ENCODE data around the gene PIAS4. TPM values are rescaled to one million over a fixed set of nuclear protein-coding genes. Genes with fewer than 3 reads are reported as not detected.

The PIAS4 gene
- total RNA-seq, 2 donors from 2014 or later: 20.8 to 22.7 TPM

DNA sequence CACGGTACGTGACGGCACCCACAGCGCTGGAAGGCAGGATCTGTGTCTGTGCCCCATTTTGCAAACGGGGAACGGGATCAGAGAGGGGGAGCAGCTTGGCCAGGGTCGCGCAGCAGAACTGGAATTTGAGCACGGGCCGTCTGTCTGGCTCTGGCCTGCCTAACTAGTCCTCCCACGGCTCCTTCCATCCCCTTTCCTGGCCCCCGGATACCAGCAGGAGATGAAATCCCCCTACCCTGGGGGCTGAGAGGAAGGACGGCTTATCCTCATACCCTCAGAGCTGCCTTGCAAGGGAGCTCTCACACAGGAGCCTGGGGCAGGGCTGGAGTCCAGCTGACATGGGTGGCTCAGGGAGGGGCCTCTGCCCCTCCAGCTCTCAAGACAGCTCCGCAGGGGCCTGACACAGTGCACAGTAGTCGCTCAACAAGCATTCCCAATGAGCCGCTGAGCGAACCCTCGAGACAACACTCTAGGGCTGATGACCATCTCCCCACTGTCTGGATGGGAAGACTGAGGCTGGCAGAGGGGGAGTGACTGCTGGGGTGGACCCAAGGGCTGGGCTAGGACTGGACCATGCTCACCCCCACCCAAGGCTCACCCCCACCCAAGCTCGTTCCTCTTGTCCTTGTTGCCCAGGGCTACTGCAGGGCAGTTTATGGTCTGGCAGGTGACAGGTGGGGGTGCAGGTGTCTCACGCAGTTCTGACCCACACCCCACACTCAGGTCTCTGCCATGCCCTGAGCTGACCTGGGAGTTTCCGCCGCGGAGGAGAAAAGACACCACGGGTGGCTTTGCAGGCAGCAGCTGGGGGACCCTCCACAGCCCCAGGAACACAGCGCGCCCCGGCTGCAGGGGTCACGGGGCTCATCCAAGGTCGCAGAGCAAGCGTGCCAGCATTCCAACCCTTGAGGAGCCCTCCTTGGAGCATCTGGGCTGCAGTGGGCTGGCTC lies 55.2 kb downstream of the PIAS4 start:
- no peaks in the 10 kb centered on the region for H3K9me3 ChIP-seq (ENCODE audit: control insufficient read depth, low read length, poor library complexity, severe bottlenecking)
- no peak for DNase-seq
- H3K4me3 Mint-ChIP-seq: peak overlapping the region; percentile 90
- H3K36me3 Mint-ChIP-seq (ENCODE audit: low read depth): peaks cover 2% of the 10 kb centered on the region
- H3K27ac Mint-ChIP-seq: peak overlapping the region; percentile 88
- peaks cover 20% of the 10 kb centered on the region for H3K4me1 Mint-ChIP-seq
- H3K27me3 Mint-ChIP-seq: no peaks in the 10 kb centered on the region
- no peak for ATAC-seq

DNA sequence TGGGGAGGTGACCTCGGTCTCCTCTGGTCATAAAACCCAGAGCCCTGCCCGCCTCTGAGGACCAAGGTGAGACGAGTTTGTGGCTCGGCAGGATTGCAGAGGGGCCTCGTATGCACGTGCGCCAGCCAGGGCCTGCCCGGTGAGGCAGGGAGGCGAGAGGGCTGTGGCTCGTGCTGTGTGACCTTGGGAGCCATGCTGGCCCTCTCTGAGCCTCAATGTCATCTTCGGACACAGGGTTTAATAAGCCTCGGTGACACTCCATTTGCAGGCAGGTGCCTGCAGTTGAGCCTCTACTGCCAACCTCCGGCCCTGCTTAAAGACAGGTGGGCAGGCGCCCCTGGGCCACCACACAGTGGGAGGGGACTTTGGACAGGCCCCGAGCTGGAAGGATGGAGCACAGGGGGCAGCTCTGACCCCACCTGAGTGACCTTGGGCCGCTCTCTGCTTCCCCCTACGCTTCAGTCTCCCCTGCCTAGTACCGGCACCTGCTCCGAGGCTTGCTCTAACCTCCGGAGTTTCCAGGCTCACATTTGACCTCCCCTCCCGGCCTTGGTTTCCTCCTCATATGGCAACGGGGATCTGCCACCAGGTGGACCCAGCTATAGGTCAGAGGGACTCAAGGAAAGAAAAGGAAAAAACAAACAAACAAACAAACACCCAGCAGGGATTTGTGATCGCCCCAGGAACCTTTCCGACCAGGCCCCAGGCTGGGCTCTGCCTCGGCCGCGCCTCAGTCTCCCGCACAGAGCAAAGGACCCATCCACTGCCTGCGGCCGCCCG lies 56.0 kb downstream of the PIAS4 start:
- no peaks in the 10 kb centered on the region for H3K27me3 Mint-ChIP-seq

DNA sequence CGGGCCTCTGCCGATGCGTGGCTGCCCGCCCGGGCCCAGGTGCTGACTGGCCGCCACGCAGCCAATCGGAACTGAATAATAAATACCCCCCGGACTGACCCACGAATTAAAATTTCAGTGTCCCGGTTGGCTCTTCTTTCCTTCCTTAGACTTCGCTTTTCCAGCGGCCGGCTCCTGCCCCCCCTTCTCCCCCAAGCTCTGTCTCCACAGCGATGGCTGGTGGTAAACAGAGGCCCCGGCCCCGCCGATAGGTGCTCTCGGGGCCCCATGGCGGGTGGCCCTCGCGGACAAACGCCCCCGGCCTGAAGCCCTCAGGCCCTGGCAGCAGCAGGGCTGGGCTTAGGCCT lies 56.6 kb downstream of the PIAS4 start:
- ATAC-seq (no peak), DNase-seq (no peak)
- H3K36me3 Mint-ChIP-seq (ENCODE audit: low read depth): peaks cover 2% of the 10 kb centered on the region
- H3K4me3 Mint-ChIP-seq: peak overlapping the region; percentile 90
- H3K27me3 Mint-ChIP-seq: no peaks in the 10 kb centered on the region
- peaks cover 26% of the 10 kb centered on the region for H3K4me1 Mint-ChIP-seq
- no peaks in the 10 kb centered on the region for H3K9me3 ChIP-seq (ENCODE audit: control insufficient read depth, low read length, poor library complexity, severe bottlenecking)
- H3K27ac Mint-ChIP-seq: peak overlapping the region; percentile 88

More for the DNA sequence above, 56.0 kb downstream of the PIAS4 start:
- Mint-ChIP-seq H3K4me3 (peak overlapping the region; percentile 90), H3K36me3 (ENCODE audit: low read depth) (peaks cover 2% of the 10 kb centered on the region), H3K4me1 (peaks cover 23% of the 10 kb centered on the region), H3K27ac (peak overlapping the region; percentile 88)
- H3K9me3 ChIP-seq (ENCODE audit: control insufficient read depth, low read length, poor library complexity, severe bottlenecking): no peaks in the 10 kb centered on the region
- DNase-seq (no peak), ATAC-seq (no peak)

DNA sequence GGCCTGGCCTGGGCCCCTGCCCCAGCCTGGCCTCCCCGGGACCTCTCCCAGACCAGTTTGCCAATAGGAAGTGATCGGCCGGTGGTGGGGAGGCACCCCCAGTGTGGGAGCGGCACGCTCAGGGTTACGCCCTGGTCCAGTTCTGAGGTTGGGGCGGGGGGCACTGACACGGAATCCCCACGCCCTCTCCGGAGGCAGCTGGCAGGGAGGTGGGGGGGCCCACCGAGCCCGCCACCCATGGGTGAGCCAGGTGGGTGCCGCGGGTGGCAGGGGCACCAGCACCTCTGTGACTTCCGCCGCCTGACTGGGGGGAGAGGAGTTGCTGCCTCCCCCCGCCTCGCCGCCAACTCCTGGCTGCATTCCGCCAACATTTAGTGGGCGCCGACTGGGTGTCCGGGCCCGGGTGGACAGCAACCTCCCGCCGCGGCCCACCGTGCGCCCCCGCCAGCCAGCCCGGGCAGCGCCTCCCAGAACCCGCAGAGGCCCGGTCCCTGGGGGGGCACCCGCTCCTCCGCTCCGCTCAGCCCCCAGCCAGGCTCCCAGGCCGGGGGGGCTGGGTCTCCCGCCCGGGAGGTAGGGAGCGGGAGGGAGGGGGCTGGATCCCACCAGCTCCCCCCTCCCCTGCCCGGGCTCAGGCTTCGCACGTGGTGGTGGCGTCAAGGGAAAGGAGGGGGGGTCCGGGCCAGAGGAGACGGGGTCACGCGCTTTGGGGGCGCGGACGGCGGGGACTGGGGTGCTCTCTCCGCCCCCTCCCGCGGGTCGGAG lies 57.1 kb downstream of the PIAS4 start:
- peak overlapping the region; percentile 90 for H3K4me3 Mint-ChIP-seq
- H3K27me3 Mint-ChIP-seq: no peaks in the 10 kb centered on the region
- no peak for ATAC-seq
- H3K36me3 Mint-ChIP-seq (ENCODE audit: low read depth): peaks cover 2% of the 10 kb centered on the region
- peak in 2 of 3 donors; percentile 41 to 46 for DNase-seq
- no peaks in the 10 kb centered on the region for H3K9me3 ChIP-seq (ENCODE audit: control insufficient read depth, low read length, poor library complexity, severe bottlenecking)
- peak overlapping the region; percentile 88 for H3K27ac Mint-ChIP-seq
- peaks cover 27% of the 10 kb centered on the region for H3K4me1 Mint-ChIP-seq

DNA sequence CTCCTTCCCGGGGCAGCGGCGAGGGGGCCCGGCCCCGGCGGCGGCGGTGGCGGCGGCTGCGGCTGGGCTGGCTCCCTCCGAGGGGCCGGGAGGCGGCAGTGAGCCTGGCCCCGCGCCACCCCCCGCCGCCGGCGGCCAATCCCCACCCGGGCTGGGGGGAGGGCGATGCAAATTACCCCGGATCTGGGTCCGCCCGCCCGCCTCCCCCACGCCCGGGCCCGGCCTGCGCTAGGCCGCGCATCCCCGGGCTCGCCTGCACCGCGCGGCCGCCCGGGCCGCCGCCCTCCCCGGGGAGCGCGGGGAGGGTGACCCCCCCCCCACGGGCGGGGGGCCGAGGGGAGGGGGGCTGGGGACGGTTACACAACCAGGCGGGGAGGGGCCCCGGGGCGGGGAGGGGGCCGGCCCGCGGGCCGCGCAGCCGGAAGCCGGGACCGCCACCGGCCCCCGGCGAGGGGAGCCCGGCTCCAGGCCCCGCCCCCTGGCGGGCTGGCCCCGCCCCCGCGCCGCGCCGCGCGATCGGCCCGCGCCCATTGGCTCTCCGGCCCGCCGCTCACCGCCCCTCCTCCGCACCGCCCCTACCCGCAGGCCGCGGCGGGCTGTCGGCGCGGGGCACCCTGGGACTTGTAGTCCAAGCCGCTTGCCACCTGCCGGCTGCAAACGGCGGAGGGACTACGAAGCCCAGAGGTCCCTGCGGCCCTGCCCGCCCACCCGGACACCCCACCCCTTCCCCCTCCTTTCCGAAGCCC lies 58.1 kb downstream of the PIAS4 start:
- peaks cover 2% of the 10 kb centered on the region for H3K36me3 Mint-ChIP-seq (ENCODE audit: low read depth)
- no peaks in the 10 kb centered on the region for H3K9me3 ChIP-seq (ENCODE audit: control insufficient read depth, low read length, poor library complexity, severe bottlenecking)
- H3K4me1 Mint-ChIP-seq: peaks cover 25% of the 10 kb centered on the region
- DNase-seq (peak; percentile 98 to 99 (median 98)), ATAC-seq (peak; percentile 83)
- no peak overlapping the region for H3K27ac Mint-ChIP-seq
- H3K4me3 Mint-ChIP-seq: peak overlapping the region; percentile 67
- H3K27me3 Mint-ChIP-seq: no peaks in the 10 kb centered on the region

DNA sequence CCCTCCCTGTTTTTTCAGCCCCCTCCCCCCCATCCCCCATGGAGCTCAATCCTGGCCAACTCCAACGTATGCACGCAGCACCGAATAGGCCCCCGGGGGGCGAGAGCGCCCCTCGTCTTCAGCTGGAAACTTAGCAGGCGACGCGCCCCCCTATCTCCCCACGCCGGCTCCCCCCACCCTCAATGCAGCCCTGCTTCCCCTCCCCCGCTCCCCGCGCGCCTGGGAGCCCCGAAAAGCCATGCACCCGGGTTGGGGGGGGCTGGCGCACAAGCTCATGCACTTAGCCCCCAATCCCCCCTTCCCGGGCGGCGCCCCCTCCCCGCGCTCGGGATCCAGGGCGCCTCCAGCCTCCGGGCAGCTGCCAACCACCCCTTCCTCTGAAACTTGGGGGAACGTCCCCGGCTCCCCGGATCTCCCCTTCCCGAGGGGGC lies 58.7 kb downstream of the PIAS4 start:
- peaks cover 25% of the 10 kb centered on the region for H3K4me1 Mint-ChIP-seq
- DNase-seq (peak in 2 of 3 donors; percentile 45 to 49), ATAC-seq (no peak)
- no peaks in the 10 kb centered on the region for H3K27me3 Mint-ChIP-seq
- H3K27ac Mint-ChIP-seq: no peak overlapping the region
- H3K4me3 Mint-ChIP-seq: peak overlapping the region; percentile 67
- H3K9me3 ChIP-seq (ENCODE audit: control insufficient read depth, low read length, poor library complexity, severe bottlenecking): no peaks in the 10 kb centered on the region
- H3K36me3 Mint-ChIP-seq (ENCODE audit: low read depth): peaks cover 2% of the 10 kb centered on the region

DNA sequence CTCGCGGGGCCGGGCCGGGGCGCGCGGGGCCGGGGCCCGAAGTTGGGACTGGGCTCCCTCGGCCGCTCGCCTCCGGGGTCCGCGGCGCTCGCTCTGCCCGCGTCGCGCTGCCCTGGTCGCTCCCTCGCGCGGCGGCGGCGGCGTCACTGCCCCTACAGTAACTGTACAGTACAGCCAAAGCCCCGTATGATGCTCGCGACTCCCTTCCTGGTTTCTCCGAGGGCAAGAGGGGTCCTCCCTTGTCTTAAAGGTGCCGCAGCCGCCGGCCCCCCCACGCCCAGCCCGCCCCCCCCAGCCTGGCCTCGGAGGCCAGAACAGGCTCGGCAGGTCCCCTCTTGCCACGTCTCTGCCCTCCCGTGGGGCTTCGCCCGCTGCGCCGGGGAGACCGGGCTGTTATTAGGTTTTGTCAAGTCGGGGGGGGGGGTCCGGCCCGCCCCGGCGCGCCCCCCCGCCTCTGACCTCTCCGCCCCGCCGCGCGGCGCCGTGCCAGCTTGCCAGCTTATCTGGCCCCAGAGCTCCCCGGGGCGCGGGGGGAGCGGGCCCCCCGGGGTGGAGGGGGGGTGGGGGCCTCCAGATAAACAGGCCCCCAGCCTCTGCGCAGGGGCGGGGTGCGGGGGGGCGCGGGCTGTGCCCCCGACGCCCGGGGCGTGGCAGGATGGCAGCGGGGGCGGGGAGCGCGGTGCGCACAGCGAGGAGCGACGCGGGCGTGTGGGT lies 59.3 kb downstream of the PIAS4 start, which contains the start of gene ZBTB7A:
Gene ZBTB7A, minus strand, starts transcription at position 218 of the 714 bp plus-strand sequence. CDS start 11,667 bp downstream, outside the sequence.
- Mint-ChIP-seq H3K4me1 (peaks cover 25% of the 10 kb centered on the region), H3K36me3 (ENCODE audit: low read depth) (peaks cover 2% of the 10 kb centered on the region), H3K27ac (no peak within 1 kb of the TSS), H3K4me3 (peak within 1 kb of the TSS; percentile 90), H3K27me3 (no peaks in the 10 kb centered on the region)
- no peaks in the 10 kb centered on the region for H3K9me3 ChIP-seq (ENCODE audit: control insufficient read depth, low read length, poor library complexity, severe bottlenecking)
- peak; percentile 66 to 77 (median 75) for DNase-seq
- peak; percentile 39 for ATAC-seq

DNA sequence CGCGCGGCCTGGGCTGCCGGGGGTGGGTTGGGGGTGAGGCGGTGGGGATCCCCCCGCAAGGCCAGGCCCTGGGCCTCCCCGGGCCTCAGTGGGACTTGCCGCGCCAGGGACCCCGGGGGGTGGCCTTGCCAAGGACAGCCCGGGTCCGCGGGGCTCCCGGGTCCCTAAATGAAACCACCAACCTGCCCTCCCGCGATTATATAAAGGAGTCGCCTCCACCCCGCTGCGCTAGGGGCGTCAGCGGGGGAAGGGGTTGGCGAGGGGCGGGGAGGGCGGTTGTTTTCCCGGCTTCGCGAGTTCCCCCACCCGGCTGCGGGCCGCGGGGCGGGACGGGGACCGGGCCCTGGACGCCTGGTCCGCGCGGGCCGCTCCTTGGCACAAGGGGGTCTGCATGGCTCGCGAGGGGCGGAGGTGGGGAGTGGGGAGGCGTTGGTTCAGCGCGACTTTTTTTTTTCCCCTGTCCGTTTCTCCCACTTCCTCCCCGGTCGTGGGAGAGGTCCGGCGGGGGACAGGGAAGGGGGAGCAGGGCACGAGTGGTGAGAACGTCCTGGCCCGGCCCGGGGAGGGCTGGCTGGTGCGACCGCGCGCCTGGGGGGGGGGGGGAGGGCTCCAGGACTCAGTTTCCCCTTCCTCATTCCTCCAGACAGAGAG lies 60.0 kb downstream of the PIAS4 start:
- peak overlapping the region; percentile 89 for H3K4me3 Mint-ChIP-seq
- no peaks in the 10 kb centered on the region for H3K27me3 Mint-ChIP-seq
- DNase-seq (no peak), ATAC-seq (peak; percentile 7)
- H3K36me3 Mint-ChIP-seq (ENCODE audit: low read depth): peaks cover 2% of the 10 kb centered on the region
- no peaks in the 10 kb centered on the region for H3K9me3 ChIP-seq (ENCODE audit: control insufficient read depth, low read length, poor library complexity, severe bottlenecking)
- H3K4me1 Mint-ChIP-seq: peaks cover 21% of the 10 kb centered on the region
- peak overlapping the region; percentile 85 for H3K27ac Mint-ChIP-seq

DNA sequence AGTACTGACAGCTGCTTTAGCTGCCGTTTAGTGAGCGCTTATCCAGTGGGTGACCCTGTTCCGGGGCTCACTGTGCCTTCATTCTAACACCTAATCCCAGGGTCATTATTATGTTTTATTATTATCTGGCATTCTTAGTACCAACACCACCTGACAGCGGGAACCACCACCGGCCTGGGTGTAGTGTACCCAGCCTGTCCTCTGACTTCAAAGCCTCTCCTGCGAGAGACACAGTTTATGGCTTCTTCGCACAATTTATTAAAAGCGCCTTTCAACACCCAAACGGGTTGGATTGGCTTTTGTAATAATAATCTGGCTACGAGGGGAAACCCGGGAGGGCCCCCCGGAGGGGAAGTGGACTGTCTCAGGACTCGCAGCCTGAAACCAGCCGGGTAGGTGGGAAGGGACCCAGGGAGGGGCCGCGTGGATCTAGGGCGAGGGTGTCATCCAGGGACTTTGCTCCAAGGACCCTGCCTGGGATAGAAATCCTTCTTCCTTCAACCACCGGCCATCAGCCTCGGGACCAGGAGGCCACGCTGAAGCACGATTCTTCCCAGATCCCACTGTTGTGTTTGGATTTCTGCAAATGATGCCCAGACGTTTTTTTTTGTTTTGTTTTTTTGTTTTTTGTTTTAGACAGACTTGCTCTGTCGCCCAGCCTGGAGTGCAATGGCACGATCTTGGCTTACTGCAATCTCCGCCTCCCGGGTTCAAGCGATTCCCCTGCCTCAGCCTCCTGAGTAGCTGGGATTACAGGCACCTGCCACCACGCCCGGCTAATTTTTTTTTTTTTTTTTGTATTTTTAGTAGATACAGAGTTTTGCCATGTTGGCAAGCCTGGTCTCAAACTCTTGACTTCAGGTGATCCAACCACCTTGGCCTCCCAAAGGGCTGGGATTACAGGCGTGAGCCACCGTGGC lies 60.8 kb downstream of the PIAS4 start:
- H3K9me3 ChIP-seq (ENCODE audit: control insufficient read depth, low read length, poor library complexity, severe bottlenecking): no peaks in the 10 kb centered on the region
- H3K4me1 Mint-ChIP-seq: peaks cover 17% of the 10 kb centered on the region
- ATAC-seq: no peak
- no peak for DNase-seq
- peaks cover 2% of the 10 kb centered on the region for H3K36me3 Mint-ChIP-seq (ENCODE audit: low read depth)
- peak overlapping the region; percentile 89 for H3K4me3 Mint-ChIP-seq
- H3K27me3 Mint-ChIP-seq: no peaks in the 10 kb centered on the region
- H3K27ac Mint-ChIP-seq: peak overlapping the region; percentile 85

DNA sequence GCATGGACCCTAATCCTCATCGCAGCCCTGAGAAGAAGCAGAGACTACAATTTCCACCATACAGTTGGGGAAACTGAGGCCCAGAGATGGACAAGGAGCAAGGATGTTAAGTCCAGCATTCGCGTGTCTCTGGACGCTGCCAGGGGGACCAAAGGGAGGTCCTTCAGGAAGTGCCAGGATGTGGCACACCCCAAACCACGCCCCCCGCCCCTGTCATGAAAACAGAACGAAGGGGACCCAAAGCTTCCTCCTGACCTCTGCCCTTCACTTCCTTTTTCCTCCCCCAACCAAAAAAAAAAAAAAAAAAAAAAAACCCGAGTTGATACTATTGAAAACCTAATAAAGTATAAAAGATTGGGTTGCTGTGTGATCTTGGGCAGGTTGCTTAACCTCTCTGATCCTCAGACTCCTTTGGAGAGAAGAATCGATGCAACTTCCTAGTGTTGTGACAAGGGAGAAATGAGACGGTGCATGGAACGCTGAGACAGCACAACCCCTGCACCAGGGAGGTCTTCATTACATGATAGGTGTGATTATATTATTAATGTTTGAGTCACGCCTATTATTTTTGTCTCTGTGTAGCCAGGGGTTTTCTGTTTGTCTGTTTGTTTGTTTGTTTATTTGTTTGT lies 61.9 kb downstream of the PIAS4 start:
- H3K27me3 Mint-ChIP-seq: no peaks in the 10 kb centered on the region
- peaks cover 2% of the 10 kb centered on the region for H3K36me3 Mint-ChIP-seq (ENCODE audit: low read depth)
- ATAC-seq (no peak), DNase-seq (no peak)
- peak overlapping the region; percentile 85 for H3K27ac Mint-ChIP-seq
- H3K9me3 ChIP-seq (ENCODE audit: control insufficient read depth, low read length, poor library complexity, severe bottlenecking): no peaks in the 10 kb centered on the region
- peaks cover 15% of the 10 kb centered on the region for H3K4me1 Mint-ChIP-seq
- peak overlapping the region; percentile 89 for H3K4me3 Mint-ChIP-seq

All from T-helper 17 cell (primary cell).